HuH-7 (cell line): ENCODE measurements around the gene PET100.

Experiments
- DNase-seq: peaks from one replicate; pipeline ENCODE4 v3.0.0; 2011; ENCODE audit warnings: low spot score

The PET100 gene, protein sequence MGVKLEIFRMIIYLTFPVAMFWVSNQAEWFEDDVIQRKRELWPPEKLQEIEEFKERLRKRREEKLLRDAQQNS

GRCh38 chr19:7629347-7630054 is at the start of gene PET100, which contains the start of gene XAB2:
Gene PET100 (plus strand): TSS chr19:7629793. CDS start chr19:7629834, 41 bp downstream.
Gene XAB2 (minus strand): TSS chr19:7629545. CDS start chr19:7629527, 18 bp downstream.
- peak; percentile 99 for DNase-seq

GRCh38 chr19:7582446-7582845 is 47.1 kb upstream of the PET100 start:
- DNase-seq = no peak

DNA sequence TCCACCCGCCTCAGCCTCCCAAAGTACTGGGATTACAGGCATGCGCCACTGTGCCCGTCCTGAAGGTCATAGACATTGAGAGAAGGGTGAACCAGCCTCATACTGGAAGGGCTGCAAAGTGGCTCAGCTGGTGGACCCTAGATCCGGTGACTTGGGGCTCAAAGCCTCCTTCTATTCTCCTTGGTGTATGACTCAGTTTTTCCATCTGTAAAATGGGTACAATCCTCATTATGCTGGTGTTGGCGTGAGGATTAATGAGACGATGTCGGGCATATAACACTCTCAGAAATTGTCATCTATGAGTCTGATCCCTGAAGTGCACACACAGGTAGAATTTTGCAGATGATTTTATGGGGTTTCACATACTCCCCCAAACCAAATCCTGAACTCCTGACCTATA is 39.8 kb upstream of the PET100 start:
- no peak for DNase-seq

- DNase-seq = no peak
These were observed 39.3 kb upstream of the PET100 start for GRCh38 chr19:7590256-7590655.

DNA sequence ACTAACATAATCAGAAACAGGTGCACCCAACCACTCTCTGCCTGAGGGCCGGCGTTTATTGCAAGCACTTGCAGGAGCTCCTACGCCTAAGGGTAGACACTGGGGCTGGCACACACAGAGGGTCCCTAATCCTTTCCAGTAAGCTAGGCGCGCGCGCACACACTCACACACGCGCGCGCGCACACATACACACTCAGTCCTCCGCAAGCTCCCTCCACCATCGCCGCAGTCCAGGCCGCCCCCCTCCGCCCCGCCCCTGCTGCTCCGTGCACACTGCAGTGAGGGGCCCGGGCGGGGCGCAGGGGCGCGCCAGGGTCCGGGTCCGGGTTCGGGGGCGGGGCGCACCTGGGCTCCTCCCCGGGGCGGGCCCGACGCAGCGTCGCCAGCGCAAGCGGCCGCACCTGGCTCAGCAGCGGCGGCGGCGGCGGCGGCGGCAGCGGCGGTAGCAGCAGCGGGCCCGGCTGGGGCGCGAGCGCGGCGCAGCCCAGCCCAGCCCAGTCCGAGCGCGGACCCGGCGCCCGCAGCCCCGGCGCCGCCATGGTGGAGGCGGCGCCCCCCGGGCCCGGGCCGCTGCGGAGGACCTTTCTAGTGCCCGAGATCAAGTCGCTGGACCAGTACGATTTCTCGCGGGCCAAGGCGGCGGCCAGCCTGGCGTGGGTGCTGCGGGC is 34.0 kb upstream of the PET100 start, which contains the start of gene CAMSAP3:
CAMSAP3 (plus strand) TSS at position 398 of the 668 bp plus-strand sequence; CDS start at position 538, 140 bp downstream.
- peak; percentile 75 for DNase-seq

GRCh38 chr19:7596211-7596937 is 33.2 kb upstream of the PET100 start:
- no peak for DNase-seq

DNA sequence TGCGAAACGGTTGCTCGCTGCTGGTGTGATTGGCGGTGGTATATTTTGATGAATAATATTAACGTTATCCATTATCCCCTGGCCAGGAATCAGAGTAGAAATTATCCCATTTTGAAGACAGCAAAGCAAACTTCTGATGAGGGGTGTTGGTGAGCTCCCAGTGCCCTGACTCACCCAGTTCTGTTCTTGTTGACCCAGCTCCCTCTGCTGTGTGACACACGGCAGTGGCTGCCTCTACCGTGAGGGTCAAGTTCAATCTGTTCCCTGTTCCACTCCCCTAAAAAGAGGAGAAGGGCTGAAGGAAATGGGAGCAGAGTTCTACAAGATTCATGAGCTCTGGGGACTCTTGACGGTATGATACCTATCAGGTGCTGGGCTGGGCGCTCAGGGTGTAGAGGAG is 31.9 kb upstream of the PET100 start:
- no peak for DNase-seq

GRCh38 chr19:7598180-7598579 is 31.4 kb upstream of the PET100 start:
- no peak for DNase-seq

- DNase-seq = no peak
These were observed 28.9 kb upstream of the PET100 start for GRCh38 chr19:7600721-7601120.

DNA sequence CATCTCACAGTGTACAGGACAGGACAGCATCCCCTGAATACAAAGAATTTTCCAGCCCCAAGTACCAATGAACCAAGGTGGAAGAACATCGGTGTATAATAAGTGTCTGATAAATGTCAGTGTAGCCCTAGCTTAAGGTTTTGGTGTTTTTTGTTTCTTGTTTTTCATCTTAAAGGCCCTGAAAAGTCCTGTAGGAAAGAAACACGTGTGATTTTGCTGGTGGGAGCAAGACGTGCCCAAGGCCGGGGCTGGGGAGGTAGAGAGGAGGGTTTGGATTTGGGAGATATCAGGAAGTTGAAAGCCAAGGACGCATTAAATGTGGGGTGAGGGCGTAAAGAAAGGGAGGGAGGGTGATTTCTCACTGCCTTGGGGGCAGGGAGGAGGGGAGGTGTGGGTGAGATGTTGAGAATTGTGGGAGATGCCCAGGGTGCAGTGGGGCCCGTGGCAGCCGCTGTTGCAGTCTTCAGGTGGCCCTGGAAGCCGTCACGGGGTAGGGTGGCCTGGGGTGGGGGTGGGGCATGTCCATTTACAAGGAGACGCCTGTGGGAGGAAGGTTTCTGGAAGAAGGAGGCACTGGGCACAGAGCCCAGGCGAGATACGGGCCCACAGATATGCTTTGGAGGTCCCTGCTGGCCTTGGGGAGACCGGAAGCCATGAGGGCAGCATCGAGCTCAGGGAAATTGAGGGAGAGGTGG is 27.2 kb upstream of the PET100 start:
- DNase-seq = no peak

GRCh38 chr19:7602935-7603497 is 26.6 kb upstream of the PET100 start:
- no peak for DNase-seq

DNA sequence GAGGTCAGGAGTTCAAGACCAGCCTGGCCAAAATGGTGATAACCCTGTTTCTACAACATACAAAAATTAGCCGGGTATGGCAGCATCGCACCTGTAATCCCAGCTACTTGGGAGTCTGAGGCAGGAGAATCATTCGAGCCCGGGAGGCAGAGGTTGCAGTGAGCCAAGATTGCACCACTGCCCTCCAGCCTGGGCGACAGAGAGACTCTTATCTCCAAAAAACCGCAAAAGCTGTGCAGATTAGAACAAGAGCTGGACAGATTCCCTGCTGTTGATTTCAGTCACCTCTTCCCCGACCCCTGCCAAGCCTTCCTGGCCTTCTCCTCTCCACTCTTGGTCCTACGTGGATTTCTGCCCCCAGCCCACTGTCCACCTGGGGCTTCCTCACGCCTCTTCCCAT is 25.7 kb upstream of the PET100 start:
- no peak for DNase-seq

DNA sequence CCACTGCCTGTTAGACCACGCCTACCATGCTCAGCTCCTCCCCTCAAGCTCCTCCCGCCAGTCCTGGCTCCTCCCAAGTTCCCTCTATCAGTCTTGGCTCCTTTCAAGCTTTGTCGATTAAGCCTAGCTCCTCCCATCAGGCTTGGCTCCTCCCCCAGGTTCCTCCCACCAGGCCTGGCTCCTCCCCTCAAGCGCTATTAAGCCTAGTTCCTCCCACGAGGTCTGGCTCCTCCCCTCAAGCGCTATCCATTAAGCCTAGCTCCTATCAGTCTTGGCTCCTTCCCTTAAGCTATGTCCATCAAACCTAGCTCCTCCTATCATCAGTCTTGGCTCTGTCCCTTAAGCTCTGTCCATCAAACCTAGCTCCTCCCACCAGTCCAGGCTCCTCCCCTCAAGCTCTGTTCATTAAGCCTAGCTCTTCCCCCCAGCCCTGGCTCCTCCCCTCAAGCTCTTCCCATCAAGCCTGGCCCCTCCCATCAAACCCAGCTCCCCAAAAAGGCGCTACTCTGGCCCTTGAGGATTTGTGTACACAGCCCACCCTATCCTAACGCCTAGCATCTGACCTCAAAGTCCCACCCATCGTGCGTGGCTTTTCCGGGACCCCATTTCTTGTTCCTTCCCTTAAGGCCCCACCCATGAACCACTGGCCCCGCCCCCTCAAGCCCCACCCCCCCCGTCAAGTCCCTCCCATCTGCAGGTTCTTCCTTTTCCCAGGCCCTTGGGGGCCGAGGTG is 23.9 kb upstream of the PET100 start:
- DNase-seq = peak; percentile 42

GRCh38 chr19:7606289-7606688 is 23.3 kb upstream of the PET100 start:
- DNase-seq = no peak

DNA sequence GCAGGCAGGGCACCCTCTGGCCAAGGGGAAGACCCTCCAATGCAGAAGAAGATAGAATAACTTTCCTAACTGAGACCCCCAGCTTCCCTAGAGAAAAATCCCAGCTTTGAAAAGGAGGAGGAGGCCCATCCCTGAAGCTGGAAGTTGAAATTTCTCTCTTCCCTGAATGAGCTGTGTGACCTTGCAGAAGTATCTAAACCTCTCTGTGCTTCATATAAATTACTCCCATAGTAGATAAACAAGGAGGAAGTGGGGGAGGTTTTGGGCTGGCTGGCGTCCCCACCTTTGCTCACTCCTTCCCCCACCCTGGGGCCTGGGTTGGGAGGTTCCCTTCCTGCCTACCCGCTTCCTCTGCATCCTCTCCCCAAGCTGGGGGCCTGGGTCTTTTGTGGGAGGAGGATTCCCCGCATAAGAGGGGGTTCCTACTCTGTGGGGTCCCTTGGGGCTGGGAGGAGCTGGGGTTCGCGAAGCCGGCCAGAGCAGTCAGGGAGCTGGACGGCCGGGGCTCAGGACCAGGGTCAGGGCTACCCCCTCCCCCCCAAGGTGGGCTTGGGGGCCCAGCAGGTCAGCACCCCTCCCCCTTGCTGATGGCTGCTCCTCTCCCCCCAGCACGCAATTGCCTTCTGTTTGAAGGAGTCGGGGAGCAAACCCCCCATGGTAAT is 22.2 kb upstream of the PET100 start:
- no peak for DNase-seq

DNA sequence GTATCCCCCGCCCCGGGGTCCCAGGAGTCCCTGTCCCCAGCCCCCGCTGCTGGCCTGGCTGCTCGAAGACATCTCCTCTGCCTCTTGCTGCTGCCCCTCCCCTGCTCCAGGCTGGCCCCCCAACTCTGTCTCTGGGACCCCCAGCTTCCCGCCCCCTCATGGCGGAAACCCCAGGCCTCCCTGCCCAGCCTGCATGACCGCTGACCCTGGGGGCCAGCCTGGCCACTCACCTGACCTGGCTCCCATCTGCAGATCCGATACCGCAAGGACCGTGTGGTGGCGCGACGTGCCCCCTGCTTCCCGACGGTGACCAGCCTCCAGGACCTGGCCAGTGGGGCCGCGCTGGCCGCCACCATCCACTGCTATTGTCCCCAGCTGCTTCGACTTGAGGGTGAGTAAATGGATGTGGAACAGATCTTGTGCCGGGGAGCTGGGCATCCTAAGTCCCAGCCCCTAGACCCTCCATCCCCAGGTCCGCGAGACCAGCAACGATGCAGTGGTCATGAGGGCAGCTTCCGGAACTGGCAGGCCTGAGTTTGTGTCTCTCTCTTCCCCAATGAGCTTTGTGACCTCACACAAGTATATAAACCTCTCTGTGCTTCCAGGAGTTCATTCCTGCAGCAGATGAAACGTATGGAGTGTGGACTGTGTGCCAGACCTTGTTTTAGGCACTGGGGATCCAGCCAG is 21.6 kb upstream of the PET100 start:
- no peak for DNase-seq

GRCh38 chr19:7610491-7611240 is 18.9 kb upstream of the PET100 start:
- no peak for DNase-seq

DNA sequence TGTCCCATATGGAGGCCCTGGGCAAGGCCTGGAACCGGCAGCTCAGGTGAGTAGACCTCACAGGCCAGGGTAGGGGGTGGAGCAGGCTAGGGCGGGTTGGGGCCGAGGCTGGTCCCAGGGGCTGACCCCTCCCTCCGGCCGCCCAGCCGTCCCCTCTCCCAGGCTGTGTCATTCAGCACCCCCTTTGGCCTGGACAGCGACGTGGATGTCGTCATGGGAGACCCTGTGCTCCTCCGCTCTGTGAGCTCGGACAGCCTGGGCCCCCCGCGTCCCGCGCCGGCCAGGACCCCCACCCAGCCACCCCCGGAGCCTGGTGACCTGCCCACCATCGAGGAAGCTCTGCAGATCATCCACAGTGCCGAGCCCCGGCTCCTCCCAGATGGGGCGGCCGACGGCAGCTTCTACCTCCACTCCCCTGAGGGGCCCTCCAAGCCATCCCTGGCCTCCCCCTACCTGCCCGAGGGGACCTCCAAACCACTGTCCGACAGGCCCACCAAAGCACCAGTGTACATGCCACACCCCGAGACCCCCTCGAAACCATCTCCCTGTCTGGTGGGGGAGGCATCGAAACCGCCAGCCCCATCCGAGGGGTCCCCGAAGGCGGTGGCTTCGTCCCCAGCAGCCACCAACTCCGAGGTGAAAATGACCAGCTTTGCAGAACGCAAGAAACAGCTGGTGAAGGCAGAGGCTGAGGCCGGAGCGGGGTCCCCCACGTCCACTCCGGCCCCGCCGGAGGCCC is 17.9 kb upstream of the PET100 start:
- DNase-seq = no peak
